GM18861 (cell line): ENCODE measurements around the gene CENPF.

Source experiments
- ATAC-seq: cut with Tn5 transposase; IDR thresholded peaks from one replicate; pipeline ENCODE4 v1.9.1; 2021; ENCODE audit not compliant: unreplicated experiment

Gene CENPF

GRCh38 chr1:214707306-214708087 is 104.5 kb downstream of the CENPF start:
- no peak for ATAC-seq

GRCh38 chr1:214708321-214708955 is 105.4 kb downstream of the CENPF start:
- no peak for ATAC-seq

GRCh38 chr1:214709241-214709640 is 106.2 kb downstream of the CENPF start:
- no peak for ATAC-seq

- ATAC-seq, result no peak
Observed at GRCh38 chr1:214712737-214713136, 109.7 kb downstream of the CENPF start.
